NCI-H2227 (cell line): Measurements from ENCODE around the gene PHRF1.

Experiments
- DNase-seq: peaks from one replicate; lab custom pipeline; 2025; ENCODE audit not compliant: unreplicated experiment; lab: John Stamatoyannopoulos, UW

The PHRF1 gene

DNA sequence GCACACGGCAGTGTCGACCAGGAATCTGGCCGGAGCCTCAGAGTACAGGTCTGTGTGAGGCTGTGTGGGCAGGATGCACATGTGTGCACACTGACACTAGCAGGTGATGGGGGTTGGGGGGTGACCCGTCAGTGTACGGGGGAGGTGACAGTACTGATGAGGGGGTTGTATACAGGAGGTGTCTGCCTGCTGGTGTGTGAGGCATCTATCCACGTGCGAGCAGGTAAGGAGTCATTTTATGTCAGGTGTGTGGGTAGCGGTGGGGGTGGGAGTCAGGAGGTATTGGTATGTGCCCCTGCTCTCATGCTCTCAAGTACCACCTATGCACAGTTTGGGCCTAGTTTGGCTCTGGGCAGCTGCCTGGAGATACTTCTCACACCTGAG, 4.5 kb upstream of the PHRF1 start:
- no peak for DNase-seq

DNA sequence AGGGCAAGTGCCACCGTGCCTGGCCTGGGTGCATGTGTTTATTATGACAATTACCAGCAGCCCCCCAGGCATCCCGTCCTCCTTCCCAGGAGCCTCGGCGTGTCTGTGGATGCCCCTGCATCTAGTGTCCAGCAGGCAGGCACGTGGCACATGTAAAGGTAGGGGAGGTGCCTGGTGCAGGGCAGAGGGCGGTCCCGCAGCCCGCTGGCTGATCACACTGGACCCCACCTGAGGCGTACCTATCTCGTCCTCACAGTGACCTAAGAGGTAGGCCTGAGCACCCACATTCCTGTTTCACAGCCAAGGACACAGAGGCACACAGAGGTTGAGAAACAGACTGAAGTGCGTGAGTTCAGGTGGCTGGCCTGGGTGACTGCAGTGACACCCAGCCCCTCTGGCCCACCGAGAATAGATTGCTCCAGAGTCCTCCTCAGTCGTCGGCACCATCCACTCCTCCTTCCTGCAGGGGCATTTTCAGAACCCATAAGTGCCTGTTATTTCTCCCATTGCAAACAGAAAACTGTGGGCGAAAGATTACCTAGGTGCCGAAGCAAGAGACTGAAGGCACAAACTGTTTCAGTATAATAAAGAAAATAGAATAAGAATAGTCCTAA, 3.0 kb upstream of the PHRF1 start:
- DNase-seq = no peak

DNA sequence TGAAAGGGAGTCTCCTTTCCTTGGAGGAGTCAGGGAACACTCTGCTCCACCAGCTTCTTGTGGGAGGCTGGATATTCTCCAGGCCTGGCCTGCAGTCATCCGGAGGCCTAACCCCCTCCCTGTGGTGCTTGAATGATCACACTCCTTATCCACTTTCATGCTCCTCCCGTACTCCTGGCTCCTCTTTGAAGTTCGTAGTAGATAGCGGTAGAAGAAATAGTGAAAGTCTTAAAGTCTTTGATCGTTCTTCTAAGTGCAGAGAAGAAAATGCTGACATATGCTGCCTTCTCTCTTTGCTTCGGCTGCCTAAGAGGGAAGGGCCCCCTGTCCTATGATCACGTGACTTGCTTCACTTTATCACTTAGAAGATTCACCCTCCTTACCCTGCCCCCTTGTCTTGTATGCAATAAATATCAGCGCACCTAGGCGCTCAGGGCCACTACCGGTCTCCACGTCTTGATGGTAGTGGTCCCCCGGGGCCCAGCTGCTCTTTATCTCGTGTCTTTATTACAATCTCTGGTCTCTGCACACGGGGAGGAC, 2.2 kb upstream of the PHRF1 start:
- DNase-seq = peak; percentile 63

DNA sequence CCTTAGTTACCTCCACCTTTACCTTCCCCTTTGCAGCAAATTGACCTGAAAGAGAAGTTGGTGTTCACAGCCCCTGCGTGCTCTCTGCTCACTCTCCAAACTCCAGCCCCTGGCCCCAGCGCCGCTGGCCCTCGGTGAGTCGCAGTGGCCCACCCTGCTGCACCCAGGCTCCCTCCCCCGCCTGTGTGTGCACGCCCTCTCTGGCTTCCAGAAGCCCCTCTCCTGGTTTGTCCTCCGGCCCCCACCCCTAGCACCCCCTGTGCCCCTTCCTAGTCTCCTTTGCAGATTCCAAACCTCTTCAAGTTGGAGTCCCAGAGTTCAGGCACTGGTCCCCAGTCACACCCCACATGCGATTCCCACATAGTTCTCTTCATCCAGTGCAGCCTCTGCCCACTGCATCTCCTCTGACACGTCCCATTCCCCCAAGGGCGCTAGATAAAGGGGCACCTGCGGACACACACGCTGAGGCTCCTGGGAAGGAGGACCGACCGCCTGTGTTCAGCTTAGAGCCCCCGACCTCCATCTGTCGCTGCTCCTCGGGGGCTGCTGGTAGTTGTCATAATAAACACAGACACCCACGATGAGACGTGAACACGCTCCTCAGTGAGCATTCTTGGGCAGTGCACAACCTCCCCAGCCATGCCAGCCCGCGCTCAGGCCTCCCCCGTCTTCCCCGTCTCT, 1.5 kb upstream of the PHRF1 start:
- DNase-seq = no peak

DNA sequence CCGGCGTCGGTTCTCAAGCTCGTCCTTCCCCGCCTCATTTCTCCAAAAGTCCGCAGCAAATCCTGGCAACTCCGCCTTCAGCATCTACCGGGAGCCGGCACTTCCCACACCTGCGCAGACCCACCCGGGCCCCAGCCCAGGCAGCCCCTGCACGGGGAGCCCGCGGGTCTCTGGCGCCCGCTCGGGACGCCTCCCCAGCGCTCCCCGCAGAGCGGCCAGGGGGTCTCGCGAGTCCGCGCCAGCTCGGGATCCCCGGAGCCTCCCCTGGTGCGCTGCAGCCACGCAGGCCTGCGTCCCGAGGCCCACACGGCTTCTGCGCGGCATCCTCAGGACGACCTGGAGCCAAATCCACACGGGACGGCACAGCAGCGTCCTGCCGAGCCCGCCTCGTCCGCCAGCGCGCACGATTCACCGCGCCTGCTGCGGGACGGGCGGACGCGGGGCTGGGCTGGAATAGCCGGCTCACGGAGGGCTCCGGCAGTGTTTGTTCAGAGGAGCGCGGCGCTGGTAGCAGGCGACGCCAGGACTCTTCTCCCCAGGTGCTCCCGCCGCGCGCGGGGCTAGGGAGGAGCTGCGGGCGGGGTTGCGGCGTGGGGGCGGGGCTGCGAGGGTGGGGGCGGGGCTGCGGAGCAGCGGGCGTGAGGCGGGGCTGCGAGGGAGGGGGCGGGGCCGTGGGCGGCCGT, 816 bp upstream of the PHRF1 start:
- DNase-seq = peak; percentile 93

DNA sequence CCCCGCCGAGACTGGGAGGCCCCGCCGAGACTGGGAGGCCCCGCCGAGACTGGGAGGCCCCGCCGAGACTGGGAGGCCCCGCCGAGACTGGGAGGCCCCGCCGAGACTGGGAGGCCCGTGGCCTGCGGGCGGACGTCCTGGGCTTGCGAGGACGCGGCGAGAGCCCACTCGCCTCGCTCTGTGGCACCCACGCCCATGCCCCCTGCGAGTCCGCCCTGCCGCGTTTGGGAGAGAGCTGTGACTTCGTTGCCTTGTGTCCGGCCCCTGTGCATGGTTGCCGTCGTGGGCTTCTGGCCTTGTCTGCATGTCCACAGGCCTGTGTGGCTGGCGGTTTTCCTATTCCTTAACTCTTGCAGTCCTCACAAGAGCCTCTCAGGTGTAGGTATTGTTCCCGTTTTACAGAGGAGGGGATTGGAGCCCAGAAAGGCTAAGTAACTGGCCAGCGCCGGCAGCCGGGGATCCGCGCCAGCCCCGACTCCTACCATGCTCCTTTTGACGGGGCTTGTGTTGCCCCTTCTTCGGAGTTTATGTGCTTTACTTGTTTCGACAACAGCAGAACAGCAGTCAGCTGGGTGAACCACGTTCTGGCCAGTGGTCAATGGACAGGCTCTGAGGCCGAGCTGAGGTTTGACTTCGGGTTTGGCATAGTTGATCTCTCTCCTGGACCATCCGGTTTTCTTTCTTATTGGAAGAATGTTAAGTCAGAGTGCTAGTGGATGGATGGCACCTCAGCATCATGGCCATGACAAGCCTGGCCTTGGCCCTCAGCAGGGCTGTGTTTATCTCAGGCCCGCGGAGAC, 741 bp downstream of the PHRF1 start:
- DNase-seq = no peak

DNA sequence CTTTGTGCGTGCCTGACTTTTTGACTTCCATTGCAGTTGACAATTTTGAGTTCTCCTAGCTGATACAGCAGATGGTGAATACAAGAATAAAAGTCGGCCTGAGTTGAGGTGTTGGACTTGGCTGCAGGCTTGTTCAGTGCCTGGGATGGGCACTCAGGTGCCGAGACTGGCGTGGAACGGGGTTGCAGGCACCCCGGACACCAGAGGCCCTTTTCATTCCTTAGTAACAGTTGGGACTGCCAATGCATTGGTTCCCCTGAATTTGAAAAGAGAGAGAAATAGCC, 1.3 kb downstream of the PHRF1 start:
- DNase-seq = no peak

DNA sequence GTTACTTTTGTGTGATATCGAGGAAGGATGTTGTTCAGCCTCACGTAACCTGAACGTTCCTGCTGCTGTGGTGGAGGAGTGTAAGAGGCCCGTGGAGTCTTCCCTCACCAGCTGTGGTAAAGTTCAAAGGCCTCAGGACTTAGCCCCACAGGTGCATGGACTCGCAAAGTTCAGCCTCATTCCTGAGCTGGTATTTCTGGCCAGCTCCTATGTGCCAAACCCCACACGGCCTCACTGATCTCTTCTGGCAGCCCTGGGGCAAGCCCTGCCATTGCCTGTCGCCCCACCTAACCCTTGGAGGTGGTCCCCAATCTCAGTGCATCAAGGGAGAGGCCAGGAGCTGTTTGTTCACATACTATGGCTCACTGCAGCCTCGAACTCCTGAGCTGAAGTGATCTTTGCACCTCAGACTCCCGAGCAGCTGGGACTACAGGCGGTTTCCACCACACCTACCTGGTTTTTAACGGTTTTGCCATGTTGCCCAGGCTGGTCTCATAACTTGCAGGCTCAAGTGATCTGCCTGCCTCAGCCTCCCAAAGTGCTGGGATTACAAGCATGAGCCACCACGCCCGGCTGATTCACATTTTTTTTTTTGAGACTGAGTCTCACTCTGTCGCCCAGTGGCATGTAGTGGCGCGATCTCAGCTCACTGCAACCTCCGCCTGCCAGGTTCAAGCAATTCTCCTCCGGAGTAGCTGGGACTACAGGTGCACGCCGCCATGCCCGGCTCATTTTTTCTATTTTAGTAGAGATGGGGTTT, 2.2 kb downstream of the PHRF1 start:
- DNase-seq = no peak

DNA sequence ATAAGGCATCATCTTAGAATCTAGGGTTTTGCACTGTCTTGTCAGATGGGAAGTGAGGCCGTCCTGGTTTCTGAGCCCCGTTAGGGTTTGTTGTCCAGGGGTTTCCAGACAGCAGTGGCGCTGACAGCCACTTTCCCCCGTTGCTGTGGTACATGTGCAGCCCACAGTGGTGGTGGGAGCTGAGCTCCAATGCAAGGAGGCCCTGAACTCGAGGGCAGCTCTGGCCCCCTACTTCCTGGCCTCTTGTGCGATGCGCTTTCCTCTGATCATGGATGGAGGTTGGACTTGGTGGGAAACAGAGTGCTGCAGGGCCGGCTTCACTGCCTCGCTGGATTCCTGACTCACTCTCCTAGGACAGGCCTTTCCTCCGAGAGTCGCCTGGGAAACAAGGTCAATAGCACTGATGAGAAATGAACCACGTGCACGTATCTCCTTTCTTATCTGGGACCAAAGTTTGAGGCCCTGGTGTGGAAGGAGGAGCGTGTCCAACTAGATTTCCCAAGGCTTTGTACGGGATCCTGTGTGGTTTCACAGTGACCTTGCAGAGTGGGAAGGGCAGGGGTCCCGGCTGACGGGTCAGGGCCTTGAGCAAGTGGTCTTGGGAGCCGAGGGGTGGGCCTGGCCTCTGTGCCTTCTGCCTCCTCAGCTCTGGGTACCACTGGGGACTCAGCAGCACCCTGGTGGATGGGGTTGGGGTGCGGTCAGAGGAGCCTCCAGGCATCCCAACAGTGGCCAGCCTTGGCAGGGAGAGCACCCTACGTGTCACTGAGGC, 3.7 kb downstream of the PHRF1 start:
- no peak for DNase-seq

DNA sequence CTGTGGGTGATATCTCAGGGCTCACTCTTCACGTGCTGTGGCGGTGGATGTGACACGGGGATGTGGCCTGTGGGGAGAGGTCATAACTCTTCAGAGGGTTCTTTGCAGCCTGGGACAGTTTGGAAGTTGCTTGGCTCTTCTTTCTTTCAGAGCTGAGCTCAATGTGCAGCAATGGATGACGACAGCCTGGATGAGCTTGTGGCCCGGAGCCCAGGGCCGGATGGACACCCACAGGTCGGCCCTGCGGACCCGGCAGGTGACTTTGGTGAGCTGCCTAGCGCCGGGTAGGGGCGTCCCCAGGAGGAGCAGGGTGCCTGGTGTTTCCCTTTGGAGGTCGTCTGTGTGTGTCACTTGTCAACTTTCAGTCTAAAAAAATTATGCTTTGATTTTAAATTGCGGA, 5.1 kb downstream of the PHRF1 start:
- DNase-seq = no peak

DNA sequence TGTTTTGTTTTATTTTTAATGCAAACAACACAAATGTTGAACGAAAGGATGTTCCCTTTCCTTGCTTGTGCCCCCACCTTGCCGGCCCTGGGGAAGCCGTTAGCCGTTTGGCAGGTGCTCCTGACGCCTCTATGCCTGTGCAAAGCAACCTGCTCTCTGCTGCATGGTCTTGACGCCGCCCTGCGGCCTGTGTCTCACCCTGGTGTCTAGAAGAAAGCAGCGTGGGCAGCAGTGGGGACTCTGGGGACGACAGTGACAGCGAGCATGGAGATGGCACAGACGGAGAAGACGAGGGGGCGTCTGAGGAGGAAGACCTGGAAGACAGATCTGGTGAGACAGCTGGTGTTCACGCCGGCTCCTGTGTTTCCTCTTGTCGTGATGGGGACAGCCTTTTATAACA, 5.5 kb downstream of the PHRF1 start:
- no peak for DNase-seq

DNA sequence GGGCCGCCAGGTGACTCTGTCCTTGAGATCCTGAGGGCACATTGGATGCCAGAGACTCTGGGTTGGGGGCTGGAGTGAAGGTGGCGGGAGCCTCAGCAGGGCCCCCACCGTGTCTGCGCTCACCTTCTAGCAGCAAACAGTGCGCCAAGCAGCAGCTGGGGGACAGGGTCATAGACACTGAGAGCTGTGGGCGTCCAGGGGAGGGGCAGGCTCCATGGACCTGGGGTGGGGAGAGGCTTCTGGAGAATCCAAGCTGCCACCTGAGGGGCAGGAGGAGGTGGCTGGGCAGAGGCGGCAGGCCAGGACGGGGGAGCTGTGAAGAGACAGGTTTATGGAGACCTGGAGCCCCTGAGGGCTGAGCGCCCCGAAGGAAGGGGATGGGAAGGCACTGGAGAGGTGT, 8.0 kb downstream of the PHRF1 start:
- DNase-seq = no peak

DNA sequence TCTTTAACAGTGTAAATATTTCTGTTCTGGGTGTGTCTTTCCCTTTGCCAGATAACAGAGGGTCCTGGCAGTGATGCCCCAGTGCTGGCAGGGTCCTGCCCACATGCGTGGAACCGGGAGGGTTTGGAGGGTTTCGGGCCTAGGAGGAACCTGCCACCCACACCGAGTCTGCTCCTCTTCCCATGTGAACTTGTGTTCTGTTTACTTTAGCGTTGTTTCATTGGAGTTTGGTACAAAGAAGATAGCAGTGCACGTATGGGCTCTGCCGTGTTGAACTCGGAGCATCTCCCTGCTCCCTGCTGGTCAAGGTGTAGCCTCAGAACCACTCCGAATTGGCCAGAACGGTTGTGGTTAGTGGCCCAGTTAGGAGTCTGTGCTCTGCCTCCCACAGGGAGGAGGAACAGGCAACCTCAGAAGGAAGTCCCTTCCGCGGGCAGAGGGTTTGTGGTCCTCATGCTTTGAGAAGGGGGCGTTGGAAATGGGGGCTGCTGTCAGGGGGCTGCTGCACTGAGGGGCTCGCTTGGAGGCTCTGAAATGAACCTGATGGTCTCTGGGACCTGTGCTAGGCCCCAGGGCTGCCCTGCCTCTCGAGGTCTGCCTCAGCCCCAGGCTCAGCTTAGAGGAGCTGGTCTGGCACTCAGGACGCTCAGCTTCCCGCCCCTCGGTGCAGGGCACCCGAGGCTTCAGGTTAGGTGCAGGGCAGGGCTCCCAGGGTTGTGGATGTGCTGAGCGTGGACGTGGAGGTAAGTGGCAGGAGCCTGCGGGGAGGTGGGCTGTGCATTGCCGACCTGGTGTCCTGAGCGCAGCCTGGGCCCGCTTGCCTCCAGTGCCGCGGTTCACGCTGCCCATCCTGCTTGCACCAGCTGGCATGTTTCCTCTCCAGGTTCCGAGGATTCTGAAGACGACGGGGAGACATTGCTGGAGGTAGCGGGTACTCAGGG, 10.4 kb downstream of the PHRF1 start:
- no peak for DNase-seq

DNA sequence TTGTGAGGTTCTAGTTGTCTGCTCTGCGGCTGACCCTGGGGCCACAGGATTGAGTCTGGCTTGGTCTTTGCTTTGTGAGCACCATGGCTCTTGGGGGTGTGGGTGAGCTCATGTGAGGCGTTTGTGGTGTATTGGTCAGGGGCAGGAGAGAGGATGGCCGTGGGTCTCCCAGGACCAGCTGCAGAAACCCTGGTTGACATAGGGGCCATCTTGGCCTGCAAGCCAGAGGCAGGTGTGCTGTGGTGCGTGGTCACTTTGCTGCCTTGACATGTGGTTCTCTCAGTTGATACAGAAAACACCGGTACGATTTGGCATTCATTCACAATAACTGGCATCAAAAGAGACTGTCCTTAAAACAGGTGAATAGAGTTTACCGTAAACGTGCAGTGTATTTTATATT, 11.3 kb downstream of the PHRF1 start:
- no peak for DNase-seq

DNA sequence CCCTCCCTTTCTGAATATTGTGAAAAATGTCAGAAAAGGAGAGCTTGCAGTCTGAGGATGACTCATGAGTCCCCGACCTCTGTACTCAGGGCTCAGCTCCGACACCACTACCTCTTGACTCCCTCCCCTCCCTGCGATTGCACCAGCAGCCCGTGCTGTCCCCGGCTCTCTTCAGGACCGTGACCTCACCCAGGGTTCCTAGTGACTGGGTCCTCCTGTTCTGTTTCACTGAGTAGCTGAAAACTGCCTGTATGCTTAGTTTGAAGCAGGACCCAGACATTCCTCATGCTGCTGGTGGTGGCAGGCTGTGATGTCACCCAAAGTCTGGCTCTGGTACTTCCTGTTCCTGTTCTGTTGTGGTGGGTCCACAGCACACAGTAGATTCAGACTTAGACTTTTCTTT, 11.7 kb downstream of the PHRF1 start:
- DNase-seq = no peak

DNA sequence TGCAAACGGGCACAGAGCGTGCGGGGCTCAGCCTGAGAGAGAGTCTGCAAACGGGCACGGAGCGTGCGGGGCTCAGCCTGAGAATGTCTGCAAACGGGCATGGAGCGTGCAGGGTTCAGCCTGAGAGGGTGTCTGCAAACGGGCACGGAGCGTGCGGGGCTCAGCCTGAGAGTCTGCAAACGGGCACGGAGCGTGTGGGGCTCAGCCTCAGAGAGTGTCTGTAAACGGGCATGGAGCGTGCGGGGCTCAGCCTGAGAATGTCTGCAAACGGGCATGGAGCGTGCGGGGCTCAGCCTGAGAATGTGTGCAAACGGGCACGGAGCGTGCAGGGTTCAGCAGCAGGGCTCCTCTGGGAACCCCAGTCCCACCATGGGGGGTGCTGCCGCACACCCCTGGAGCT, 13.5 kb downstream of the PHRF1 start:
- DNase-seq = no peak

DNA sequence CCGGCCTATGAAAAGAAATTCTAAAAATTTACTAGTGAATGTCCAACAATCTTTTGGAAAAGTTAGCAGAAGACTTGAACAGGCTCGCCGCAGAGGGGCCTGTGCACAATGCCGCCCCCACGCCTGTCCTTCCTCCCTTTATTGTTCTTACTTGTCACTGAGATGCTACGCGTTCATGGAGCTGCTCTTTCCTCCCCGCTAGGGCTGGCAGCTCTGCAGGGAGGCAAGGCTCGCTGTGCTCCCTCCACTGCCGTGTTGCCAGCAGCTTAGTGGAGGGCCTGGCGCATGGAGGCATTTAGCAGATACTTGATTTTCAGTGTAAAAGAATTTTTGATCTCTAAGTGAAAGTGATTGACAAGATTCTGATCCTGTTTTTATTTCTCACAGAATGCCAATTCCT, 14.7 kb downstream of the PHRF1 start:
- no peak for DNase-seq

DNA sequence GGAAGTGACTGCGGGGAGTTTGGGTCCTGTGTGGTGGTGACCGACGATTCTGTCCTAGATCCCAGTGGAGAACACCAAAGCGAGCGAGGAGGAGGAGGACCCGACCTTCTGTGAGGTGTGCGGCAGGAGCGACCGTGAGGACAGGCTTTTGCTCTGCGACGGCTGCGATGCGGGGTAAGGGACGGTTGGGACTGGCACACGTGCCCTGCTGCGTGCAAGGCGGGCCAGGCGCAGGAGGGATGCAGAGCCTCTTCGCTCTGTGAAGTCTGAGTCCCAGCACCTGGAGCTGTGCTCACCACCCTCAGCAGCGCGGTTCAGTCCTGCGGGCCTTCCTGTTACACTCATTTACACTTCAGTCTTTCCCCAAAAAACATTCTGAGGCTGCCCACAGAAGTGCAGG, 16.2 kb downstream of the PHRF1 start:
- no peak for DNase-seq

DNA sequence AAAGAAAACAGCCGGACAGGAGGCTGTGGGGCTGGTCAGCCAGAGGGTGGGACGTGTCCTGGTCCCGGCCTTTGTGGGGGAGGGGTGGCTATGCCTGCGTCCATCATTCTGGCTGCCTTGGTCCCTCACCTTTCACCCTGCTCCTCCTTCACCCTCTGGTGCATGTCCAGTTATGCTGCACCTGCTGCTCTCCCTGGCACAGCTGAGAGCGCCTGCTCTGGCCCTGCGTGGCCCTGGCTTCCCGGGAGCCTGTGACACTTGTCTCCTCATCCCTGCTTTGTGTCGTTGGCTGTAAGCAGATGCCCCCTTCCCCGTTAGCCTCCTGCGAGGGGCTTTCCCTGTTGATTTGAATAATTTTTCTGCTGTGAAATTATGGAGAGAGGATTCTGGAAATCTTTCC, 16.6 kb downstream of the PHRF1 start:
- DNase-seq = no peak
